GM21619 (cell line): ENCODE data around the gene PRKD3.

Experiments
- ATAC-seq: cut with Tn5 transposase; IDR thresholded peaks from one replicate; pipeline ENCODE4 v1.9.1; 2021; ENCODE audit not compliant: unreplicated experiment

PRKD3 gene

DNA sequence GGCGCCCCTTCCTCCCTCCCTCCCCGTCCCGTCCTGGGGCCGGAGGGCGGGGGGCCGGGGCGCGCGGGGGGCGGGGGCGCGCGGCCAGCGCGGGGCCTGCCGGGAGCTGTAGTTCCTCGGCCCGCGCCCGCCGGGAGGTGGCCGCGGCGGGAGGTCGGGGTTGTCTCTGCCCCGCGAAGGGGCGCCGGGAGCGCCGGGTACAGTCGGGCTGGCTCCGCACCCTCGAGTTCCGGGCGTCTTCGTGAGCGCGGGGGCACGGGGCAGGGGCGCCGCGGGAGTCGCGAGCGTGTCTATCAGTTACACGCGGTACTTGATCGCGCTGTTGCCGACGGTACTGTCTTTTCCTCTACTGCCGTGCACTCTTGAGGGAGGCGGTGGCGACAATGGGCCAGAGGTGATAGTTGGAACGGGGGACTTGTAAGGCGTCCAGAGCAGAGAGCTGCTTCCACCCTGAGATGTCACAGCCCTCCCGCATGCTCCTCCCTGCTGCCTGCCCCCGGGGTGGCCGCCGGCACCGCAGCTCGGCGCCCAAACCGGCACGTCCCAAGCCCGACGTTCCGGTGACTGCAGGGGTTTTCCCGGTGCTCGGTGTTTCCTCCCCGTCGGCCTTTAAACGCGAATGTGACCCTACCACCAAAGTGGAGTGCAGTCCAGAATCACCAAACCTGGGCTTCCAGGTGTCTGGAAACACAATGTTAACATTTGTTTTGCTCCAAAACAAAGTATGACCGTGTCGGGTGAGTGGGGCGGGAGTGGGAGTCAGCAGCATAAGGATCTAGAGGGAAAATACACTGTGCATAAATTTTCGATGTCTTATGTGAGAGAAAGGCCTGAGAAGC, at the start of gene PRKD3:
Gene PRKD3 (minus strand): TSS at position 48 of the 839 bp plus-strand sequence. CDS start 8,309 bp downstream, outside the sequence.
- peak; percentile 55 for ATAC-seq

- ATAC-seq: no peak
Observed at GRCh38 chr2:37372000-37372399, 47.4 kb upstream of the PRKD3 start.

DNA sequence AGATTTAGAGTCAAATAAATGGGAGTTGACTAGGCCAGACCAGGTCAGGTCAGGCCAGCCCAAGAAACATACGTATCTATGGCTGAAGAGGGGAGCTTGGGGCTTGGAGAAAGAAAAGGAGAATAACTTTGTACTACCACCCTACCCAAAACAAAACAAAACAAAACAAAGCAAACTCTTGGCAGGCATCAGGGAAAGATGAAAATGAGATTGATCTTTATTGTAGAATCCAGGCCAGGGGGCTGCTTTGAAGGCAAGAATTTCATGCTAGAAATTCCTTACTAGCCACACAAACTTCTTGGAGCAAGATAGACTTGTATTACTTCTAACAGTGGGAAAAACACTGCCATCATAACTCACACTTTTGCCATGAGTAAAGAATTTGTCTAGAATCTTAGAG, 46.0 kb upstream of the PRKD3 start:
- no peak for ATAC-seq

DNA sequence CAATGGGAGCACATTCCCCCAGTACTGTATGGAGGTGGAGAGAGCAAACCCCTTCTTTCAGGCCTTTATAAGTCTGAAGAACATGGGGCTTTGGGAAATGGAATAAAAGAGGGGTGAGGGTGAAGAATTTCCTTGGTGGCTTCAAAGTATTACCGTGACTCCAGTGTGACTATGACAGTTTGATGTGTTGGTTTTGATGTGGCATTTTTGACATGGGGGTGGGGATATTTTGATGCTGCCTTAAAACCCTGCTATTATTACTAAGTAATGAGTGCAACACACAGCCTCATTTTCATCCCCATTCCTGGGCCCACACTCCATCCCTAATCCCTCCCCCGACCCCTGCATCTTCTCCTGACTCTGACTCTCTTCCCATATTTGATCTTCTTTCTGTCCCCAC, 43.4 kb upstream of the PRKD3 start:
- no peak for ATAC-seq

DNA sequence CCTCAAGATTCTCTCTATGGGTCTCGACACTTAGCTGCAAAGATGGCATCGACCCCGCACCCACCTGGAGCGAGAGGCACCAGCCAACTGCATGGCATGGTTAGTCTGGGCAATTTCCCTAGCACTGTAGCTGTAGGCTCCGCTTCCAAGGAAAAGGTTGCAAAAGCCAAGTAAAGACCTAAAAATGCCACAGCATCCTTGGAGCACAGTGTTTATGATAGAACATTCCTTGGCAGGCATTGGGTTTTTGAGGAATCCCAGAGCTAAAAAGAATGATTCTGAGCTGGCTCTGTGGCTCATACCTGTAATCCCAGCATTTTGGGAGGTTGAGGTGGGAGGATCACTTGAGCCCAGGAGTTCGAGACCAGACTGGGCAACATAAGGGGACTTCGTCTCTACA, 42.7 kb upstream of the PRKD3 start:
- ATAC-seq: no peak

DNA sequence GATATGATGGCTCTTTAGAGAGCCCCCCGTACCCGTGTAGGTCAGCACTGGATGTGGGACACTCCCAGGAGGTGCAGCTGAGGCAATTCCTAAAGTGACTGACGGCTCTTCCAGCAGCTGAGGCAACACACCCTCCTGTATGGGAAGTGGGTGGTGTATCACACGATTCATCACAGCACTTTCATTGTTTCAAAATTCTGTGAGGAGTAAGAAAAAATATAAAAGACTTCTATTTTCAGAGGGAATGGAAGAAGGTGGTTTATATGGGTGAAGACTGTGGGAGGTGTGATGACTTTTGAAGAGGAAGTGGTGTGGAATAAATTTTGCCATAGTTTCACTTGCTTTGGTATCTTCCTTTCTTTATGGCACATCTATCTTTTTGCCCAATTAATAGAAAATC, 42.1 kb upstream of the PRKD3 start:
- ATAC-seq: no peak

- peak; percentile 81 for ATAC-seq
Observed at GRCh38 chr2:37365669-37366068, 41.0 kb upstream of the PRKD3 start.

GRCh38 chr2:37364351-37364750, 39.7 kb upstream of the PRKD3 start:
- no peak for ATAC-seq

DNA sequence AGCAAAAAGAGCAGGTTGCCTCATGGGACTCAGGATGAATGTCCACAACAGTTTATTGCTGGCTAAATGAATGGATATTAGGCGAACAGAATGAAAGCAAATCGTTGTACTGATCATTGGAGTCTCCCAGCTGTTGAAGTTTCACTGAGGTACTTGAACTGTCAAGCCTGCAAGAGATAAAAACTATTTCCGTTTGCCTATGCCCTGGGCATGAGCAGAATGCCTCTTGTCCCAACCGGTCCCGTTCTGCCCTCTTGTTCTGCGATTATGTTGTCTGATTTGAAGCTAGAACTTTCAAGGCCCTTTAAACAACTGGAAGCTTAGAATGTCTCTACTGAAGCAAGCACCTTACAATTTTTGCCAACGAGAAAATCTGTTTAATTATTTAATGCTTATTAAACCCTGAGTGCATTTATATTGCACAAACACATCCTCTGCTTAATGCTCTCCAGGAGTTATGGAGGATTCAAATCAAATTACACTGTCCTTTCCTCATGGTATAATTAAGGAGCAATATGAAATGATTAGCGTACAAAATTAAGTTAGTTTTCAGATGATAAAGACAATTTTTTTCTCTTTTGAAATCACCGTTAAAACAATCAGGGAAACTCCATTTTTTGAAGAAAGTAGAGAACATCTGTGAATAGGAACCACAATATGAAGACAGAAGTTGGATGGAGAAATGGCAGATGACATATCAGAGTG, 37.5 kb upstream of the PRKD3 start:
- no peak for ATAC-seq

- no peak for ATAC-seq
Observed at GRCh38 chr2:37361216-37361815, 36.7 kb upstream of the PRKD3 start.

DNA sequence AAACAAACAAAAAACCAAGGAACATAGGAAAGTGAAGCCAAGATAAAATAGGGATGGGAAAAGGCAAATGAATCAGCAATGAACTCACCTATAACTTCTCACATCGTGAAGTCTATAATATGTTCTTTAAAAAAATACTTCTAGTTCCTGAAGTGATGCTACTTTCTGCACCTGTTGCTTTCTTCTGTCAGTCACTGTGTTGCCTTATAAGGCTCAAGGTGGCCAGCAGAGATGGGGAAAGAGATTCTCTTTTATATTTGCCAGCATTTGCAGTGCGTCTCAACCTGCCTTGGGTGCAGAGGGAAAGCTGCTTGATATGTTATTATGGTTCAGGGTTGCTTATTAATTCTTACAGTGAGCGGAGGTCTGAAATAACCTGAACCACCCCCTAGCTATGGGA, 33.8 kb upstream of the PRKD3 start:
- ATAC-seq: no peak

- ATAC-seq: no peak
Observed at GRCh38 chr2:37357530-37357929, 32.9 kb upstream of the PRKD3 start.

- no peak for ATAC-seq
Observed at GRCh38 chr2:37357069-37357468, 32.4 kb upstream of the PRKD3 start.

- no peak for ATAC-seq
Observed at GRCh38 chr2:37356299-37356698, 31.7 kb upstream of the PRKD3 start.

DNA sequence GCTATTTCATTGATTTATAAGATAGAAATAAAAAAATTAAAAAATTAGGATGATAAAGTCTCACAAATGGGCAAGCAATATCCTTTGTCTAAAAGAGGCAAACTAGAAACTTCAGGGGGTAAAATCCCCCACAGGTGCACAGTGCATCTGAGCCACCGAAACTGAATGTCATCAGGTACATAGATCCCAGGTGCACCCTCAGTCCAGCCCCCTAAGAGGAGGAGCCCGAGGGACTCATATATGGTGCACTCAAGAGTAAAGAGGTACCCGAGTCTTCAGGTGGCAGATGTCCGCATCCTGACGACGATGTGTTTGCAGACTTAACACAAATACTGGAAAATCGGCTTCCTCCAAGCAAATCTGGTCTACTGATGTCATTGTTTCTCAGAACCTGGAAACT, 31.1 kb upstream of the PRKD3 start:
- no peak for ATAC-seq

DNA sequence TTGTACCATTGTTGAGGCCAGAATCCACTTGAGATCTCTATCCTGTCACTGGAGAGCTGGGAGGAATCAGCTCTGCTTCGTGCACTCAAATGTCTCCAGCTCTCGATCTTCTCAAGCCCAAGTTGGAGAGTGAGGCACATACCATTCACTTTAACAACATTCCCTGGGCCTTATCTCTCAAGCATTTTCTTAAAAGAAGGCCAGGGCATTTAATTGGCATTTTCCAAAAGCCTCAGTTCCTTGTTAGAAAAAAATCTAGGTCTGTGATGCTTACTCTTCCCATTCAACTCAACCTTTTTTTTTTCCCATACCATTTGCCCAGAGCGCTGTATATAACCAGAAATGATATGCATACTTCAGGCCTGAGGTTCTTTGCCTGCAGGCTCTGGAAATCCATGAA, 29.9 kb upstream of the PRKD3 start:
- no peak for ATAC-seq

DNA sequence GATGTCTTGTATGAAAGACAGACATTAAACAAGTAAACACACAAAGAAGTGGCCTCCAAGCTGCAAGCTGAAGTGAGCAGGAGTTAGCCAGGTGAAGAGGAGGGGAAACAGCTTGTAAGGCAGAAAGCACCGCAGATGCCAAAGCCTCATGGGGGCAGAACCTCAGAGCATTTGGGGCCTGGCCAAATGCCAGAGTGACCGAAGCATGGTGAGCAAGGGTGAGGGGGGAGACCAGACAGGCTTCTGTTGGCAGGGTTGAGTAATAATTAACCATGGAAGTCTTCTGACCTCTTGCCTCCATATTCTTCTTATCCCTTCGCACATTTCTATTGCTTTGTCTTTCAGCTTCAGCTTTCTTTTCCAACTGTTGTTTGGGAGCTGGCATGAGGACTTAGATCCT, 25.4 kb upstream of the PRKD3 start:
- ATAC-seq: peak; percentile 66

- ATAC-seq: no peak
Observed at GRCh38 chr2:37349231-37349860, 24.7 kb upstream of the PRKD3 start.

- no peak for ATAC-seq
Observed at GRCh38 chr2:37348155-37348554, 23.5 kb upstream of the PRKD3 start.

GRCh38 chr2:37344453-37345361, 20.1 kb upstream of the PRKD3 start, which contains the start of gene QPCT:
TSS of gene QPCT (plus strand) at chr2:37344630. CDS start at chr2:37344732, 102 bp downstream.
- no peak for ATAC-seq
